ENCODE measurements around the gene SIDT1. TPM values are rescaled to one million over a fixed set of nuclear protein-coding genes. Genes with fewer than 3 reads are reported as not detected.

The SIDT1 gene
- total RNA-seq, 1 experiment from 2014 or later, result not detected

GRCh38 chr3:113546414-113546893, 14.1 kb downstream of the SIDT1 start:
- no peak for DNase-seq (ENCODE audit: low spot score)

GRCh38 chr3:113548501-113548900, 16.1 kb downstream of the SIDT1 start:
- no peak for DNase-seq (ENCODE audit: low spot score)

GRCh38 chr3:113551820-113552219, 19.5 kb downstream of the SIDT1 start:
- DNase-seq (ENCODE audit: low spot score), result no peak

- DNase-seq (ENCODE audit: low spot score), result no peak
Measured at GRCh38 chr3:113552851-113553250, 20.5 kb downstream of the SIDT1 start.

- no peak for DNase-seq (ENCODE audit: low spot score)
Measured at GRCh38 chr3:113555138-113555537, 22.8 kb downstream of the SIDT1 start.

GRCh38 chr3:113556316-113556945, 24.1 kb downstream of the SIDT1 start:
- DNase-seq (ENCODE audit: low spot score), result no peak

GRCh38 chr3:113556946-113557335, 24.6 kb downstream of the SIDT1 start:
- DNase-seq (ENCODE audit: low spot score), result no peak

GRCh38 chr3:113557374-113557773, 25.0 kb downstream of the SIDT1 start:
- DNase-seq (ENCODE audit: low spot score), result peak; percentile 29

- no peak for DNase-seq (ENCODE audit: low spot score)
Measured at GRCh38 chr3:113559009-113559408, 26.7 kb downstream of the SIDT1 start.

- DNase-seq (ENCODE audit: low spot score), result no peak
Measured at GRCh38 chr3:113560271-113560670, 27.9 kb downstream of the SIDT1 start.

- no peak for DNase-seq (ENCODE audit: low spot score)
Measured at GRCh38 chr3:113560831-113561623, 28.7 kb downstream of the SIDT1 start.

GRCh38 chr3:113565555-113565954, 33.2 kb downstream of the SIDT1 start:
- DNase-seq (ENCODE audit: low spot score), result no peak

GRCh38 chr3:113570158-113570557, 37.8 kb downstream of the SIDT1 start:
- no peak for DNase-seq (ENCODE audit: low spot score)

GRCh38 chr3:113571360-113571759, 39.0 kb downstream of the SIDT1 start:
- DNase-seq (ENCODE audit: low spot score), result no peak

GRCh38 chr3:113573728-113574127, 41.4 kb downstream of the SIDT1 start:
- DNase-seq (ENCODE audit: low spot score), result no peak

- DNase-seq (ENCODE audit: low spot score), result no peak
Measured at GRCh38 chr3:113574213-113574612, 41.9 kb downstream of the SIDT1 start.

- DNase-seq (ENCODE audit: low spot score), result no peak
Measured at GRCh38 chr3:113575206-113575605, 42.9 kb downstream of the SIDT1 start.

GRCh38 chr3:113585228-113585627, 52.9 kb downstream of the SIDT1 start:
- no peak for DNase-seq (ENCODE audit: low spot score)

GRCh38 chr3:113585720-113586119, 53.4 kb downstream of the SIDT1 start:
- DNase-seq (ENCODE audit: low spot score), result no peak

GRCh38 chr3:113588806-113589205, 56.5 kb downstream of the SIDT1 start:
- DNase-seq (ENCODE audit: low spot score), result no peak

- no peak for DNase-seq (ENCODE audit: low spot score)
Measured at GRCh38 chr3:113589971-113590370, 57.6 kb downstream of the SIDT1 start.

GRCh38 chr3:113590983-113591382, 58.6 kb downstream of the SIDT1 start:
- DNase-seq (ENCODE audit: low spot score), result no peak

- DNase-seq (ENCODE audit: low spot score), result no peak
Measured at GRCh38 chr3:113594066-113594465, 61.7 kb downstream of the SIDT1 start.
